ENCODE measurements around the gene SMO. TPM values are rescaled to one million over a fixed set of nuclear protein-coding genes. Genes with fewer than 3 reads are reported as not detected.

The SMO gene
- total RNA-seq, 6 experiments from 2014 or later: 6.4 to 21.2 (median 12.1) TPM

DNA sequence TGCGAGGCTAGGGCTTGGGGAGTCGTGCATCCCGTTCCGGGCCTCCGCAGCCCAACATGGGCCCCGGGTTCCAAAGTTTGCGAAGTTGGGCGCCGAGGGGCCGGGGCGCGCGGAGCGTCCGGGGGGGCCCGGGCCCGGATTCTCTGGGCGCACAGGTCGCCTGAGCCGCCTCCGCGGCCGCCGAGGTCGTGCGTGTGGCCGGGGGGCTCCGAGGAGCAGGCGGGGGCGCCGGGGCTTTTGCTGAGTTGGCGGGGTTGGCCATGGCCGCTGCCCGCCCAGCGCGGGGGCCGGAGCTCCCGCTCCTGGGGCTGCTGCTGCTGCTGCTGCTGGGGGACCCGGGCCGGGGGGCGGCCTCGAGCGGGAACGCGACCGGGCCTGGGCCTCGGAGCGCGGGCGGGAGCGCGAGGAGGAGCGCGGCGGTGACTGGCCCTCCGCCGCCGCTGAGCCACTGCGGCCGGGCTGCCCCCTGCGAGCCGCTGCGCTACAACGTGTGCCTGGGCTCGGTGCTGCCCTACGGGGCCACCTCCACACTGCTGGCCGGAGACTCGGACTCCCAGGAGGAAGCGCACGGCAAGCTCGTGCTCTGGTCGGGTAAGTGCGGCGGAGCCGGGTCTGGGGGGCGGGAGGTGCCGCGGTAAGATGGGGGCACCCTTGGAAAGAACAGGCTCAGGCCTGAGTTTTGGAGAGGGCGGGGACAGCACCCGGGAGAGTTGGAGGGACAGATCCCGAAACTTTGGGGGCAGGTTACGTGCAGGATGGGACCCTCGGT, 643 bp downstream of the SMO start:
- WGBS (ENCODE audit: insufficient coverage, low coverage, low lambda C conversion rate, missing lambda C conversion rate): 1% methylated on average over 17 of the region's 83 CpGs
- Histone ChIP-seq H3K36me3 (no peaks in the 10 kb centered on the region), H3K27ac (peak overlapping the region in 2 of 3 donors; percentile 47 to 55), H3K4me3 (peak overlapping the region; percentile 82 to 89 (median 86)), H3K27me3 (no peaks in the 10 kb centered on the region), H3K4me1 (peaks cover 0 to 16% (median 0%) of the 10 kb centered on the region in 4 donors), H3K9me3 (no peaks in the 10 kb centered on the region)
- intact Hi-C loops (cut with DNase I): no loop called here
- peak; percentile 70 to 78 (median 72) for ATAC-seq
- TF ChIP-seq POLR2A (IDR thresholded peaks at IDR 0.05): no peak
- TF ChIP-seq CTCF (IDR thresholded peaks at IDR 0.05): no peak
- DNase-seq: peak in 2 of 3 donors; percentile 47 to 63

DNA sequence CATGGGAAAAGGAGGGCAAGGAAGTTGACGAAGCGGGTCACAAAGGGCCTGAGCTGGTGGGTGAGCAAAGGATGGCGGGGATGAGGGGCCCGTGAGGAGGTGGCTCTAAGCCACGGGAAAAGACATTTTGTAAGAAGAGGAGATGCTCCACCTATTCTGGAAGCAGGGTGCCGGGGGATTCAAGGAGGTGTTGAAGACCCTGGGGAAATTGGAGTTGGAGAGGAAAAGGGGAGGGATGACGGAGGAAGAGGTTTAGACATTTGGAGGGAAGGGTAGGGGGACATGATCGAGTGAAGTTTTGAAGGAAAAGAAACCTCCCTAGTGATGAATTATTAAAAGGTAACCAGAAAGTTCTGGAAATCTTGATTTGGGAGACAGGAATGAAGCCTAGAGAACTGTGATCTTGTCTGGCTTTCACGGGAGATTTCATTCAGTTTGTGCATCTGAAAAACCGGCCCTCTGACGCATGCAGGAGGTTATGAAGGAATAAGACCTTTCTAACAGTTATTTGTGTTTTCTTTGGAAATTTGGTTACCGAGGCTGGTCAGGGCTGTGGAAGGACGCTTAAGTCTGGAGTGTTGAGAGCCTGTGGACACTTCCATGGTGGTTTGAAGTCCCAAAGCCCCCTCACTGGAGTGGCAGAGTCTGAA, 1.4 kb downstream of the SMO start:
- TF ChIP-seq CTCF (IDR thresholded peaks at IDR 0.05) (no peak), POLR2A (IDR thresholded peaks at IDR 0.05) (no peak)
- no peak for DNase-seq
- Histone ChIP-seq H3K4me1 (peaks cover 0 to 16% (median 0%) of the 10 kb centered on the region in 4 donors), H3K4me3 (peak overlapping the region; percentile 82 to 89 (median 86)), H3K27ac (peak overlapping the region in 1 of 3 donors; percentile 47), H3K27me3 (no peaks in the 10 kb centered on the region), H3K36me3 (no peaks in the 10 kb centered on the region), H3K9me3 (no peaks in the 10 kb centered on the region)
- 21% methylated on average over 12 of the region's 13 CpGs for WGBS (ENCODE audit: insufficient coverage, low coverage, low lambda C conversion rate, missing lambda C conversion rate)
- intact Hi-C loops (cut with DNase I): no loop called here
- ATAC-seq: no peak

- Histone ChIP-seq H3K4me1 (peaks cover 0 to 16% (median 0%) of the 10 kb centered on the region in 4 donors), H3K9me3 (no peaks in the 10 kb centered on the region), H3K4me3 (no peak overlapping the region), H3K27me3 (no peaks in the 10 kb centered on the region), H3K27ac (no peak overlapping the region), H3K36me3 (no peaks in the 10 kb centered on the region)
- DNase-seq (no peak), ATAC-seq (no peak)
- 49% methylated on average over 3 of the region's 3 CpGs for whole genome bisulfite sequencing (ENCODE audit: insufficient coverage, low coverage, low lambda C conversion rate, missing lambda C conversion rate)
- intact Hi-C loops (cut with DNase I): no loop called here
- TF ChIP-seq CTCF (IDR thresholded peaks at IDR 0.05): no peak
These were observed 2.8 kb downstream of the SMO start for GRCh38 chr7:129191272-129191671.

DNA sequence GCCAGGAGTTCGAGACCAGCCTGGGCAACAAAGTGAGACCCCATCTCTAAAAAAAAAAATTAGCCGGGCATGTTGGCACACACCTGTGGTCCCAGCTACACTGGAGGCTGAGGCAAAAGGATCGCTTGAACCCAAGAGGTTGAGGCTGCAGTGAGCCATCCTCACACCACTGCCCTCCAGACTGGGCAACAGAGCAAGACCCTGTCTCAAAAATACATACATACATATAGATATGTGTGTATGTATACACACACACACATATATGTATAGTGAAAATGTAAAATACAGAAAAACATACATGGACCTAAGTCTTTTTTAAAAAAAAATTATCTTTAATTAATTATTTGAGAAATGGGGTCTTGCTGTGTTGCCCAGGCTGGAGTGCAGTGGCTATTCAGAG, 5.5 kb downstream of the SMO start:
- TF ChIP-seq CTCF (IDR thresholded peaks at IDR 0.05) (no peak), POLR2A (IDR thresholded peaks at IDR 0.05) (no peak)
- no peak for DNase-seq
- no peak overlapping the region for H3K27ac ChIP-seq
- H3K27me3 ChIP-seq: no peaks in the 10 kb centered on the region
- intact Hi-C loops (cut with DNase I): no loop called here
- H3K4me3 ChIP-seq: no peak overlapping the region
- peaks cover 0 to 16% (median 0%) of the 10 kb centered on the region in 4 donors for H3K4me1 ChIP-seq
- WGBS (ENCODE audit: insufficient coverage, low coverage, low lambda C conversion rate, missing lambda C conversion rate): 73% methylated on average over 2 of the region's 3 CpGs
- H3K9me3 ChIP-seq: no peaks in the 10 kb centered on the region
- ATAC-seq: no peak
- no peaks in the 10 kb centered on the region for H3K36me3 ChIP-seq
